H1 (cell line): ENCODE measurements around the gene SRRM2. TPM values are rescaled to one million over a fixed set of nuclear protein-coding genes. Genes with fewer than 3 reads are reported as not detected.

Experiments
- EZH2 ChIP-seq: fragments of 200-600 bp; sonication (generic); IDR thresholded peaks from 2 replicates; pipeline ENCODE4 v1.7.1; 2012; ENCODE audit warnings: low read depth, mild to moderate bottlenecking, moderate library complexity, low read length, inconsistent platforms; ENCODE audit not compliant: severe bottlenecking
- MAFK ChIP-seq: IDR thresholded peaks from 2 replicates; pipeline ENCODE4 v1.6.1; 2012; ENCODE audit warnings: low read depth, mild to moderate bottlenecking, improper control_type of control experiment, low read length
- RXRA ChIP-seq: IDR thresholded peaks from 2 replicates; pipeline ENCODE4 v1.6.1; 2011; ENCODE audit warnings: low read depth, mild to moderate bottlenecking, low read length, moderate library complexity; ENCODE audit not compliant: insufficient read depth
- SIN3A ChIP-seq, 2 experiments: IDR thresholded peaks in 1 of 2; conservative IDR thresholded peaks in 1 of 2; 2 replicates each; pipeline ENCODE4 v1.6.1; 2011 to 2012; ENCODE audit warnings: low read length in 2 of 2, improper control_type of control experiment in 1 of 2, low read depth in 1 of 2, mild to moderate bottlenecking in 1 of 2
- TBP ChIP-seq: IDR thresholded peaks from 2 replicates; pipeline ENCODE4 v1.6.1; 2011; ENCODE audit warnings: low read depth, low read length, improper control_type of control experiment
- polyA plus RNA-seq, 7 experiments: library from polyadenylated mRNA; depleted of rRNA in 3 of 7; stranded (reverse) in 5 of 7; unstranded in 2 of 7; fragments of >200 nt in 5 of 7; fragments of 200-250 nt in 2 of 7; gene quantifications; 1 replicate in 5 of 7; 2 replicates in 1 of 7; 4 replicates in 1 of 7; pipeline versions ENCODE4 v1.2.1 to v1.2.3, GENCODE V29; 2011 to 2013; ENCODE audit warnings: missing spikeins in 2 of 7, mixed read lengths in 2 of 7
- total RNA-seq: library from RNA; stranded (reverse); fragmentation: NEBNext Ultra II Directional; extraction: Animal tissue kit (Norgen Biotek cat#: 25700); gene quantifications from 2 replicates; pipeline ENCODE4 v1.2.1, GENCODE V29; 2021
- TF ChIP-seq, protein P1 (sequence below): fragments of 300-600 bp; sonication (generic); IDR thresholded peaks from 2 replicates; pipeline ENCODE4 v1.7.1; 2012; ENCODE audit warnings: low read length, moderate library complexity, mild to moderate bottlenecking, inconsistent platforms; ENCODE audit not compliant: insufficient replicate concordance

SRRM2 gene
- total and polyA plus RNA-seq, 2 of the 8 experiments (the other 6 are each of a cell fraction or from before 2014, with no cell fraction given): 300 to 579 TPM

- TF ChIP-seq, protein P1, sequence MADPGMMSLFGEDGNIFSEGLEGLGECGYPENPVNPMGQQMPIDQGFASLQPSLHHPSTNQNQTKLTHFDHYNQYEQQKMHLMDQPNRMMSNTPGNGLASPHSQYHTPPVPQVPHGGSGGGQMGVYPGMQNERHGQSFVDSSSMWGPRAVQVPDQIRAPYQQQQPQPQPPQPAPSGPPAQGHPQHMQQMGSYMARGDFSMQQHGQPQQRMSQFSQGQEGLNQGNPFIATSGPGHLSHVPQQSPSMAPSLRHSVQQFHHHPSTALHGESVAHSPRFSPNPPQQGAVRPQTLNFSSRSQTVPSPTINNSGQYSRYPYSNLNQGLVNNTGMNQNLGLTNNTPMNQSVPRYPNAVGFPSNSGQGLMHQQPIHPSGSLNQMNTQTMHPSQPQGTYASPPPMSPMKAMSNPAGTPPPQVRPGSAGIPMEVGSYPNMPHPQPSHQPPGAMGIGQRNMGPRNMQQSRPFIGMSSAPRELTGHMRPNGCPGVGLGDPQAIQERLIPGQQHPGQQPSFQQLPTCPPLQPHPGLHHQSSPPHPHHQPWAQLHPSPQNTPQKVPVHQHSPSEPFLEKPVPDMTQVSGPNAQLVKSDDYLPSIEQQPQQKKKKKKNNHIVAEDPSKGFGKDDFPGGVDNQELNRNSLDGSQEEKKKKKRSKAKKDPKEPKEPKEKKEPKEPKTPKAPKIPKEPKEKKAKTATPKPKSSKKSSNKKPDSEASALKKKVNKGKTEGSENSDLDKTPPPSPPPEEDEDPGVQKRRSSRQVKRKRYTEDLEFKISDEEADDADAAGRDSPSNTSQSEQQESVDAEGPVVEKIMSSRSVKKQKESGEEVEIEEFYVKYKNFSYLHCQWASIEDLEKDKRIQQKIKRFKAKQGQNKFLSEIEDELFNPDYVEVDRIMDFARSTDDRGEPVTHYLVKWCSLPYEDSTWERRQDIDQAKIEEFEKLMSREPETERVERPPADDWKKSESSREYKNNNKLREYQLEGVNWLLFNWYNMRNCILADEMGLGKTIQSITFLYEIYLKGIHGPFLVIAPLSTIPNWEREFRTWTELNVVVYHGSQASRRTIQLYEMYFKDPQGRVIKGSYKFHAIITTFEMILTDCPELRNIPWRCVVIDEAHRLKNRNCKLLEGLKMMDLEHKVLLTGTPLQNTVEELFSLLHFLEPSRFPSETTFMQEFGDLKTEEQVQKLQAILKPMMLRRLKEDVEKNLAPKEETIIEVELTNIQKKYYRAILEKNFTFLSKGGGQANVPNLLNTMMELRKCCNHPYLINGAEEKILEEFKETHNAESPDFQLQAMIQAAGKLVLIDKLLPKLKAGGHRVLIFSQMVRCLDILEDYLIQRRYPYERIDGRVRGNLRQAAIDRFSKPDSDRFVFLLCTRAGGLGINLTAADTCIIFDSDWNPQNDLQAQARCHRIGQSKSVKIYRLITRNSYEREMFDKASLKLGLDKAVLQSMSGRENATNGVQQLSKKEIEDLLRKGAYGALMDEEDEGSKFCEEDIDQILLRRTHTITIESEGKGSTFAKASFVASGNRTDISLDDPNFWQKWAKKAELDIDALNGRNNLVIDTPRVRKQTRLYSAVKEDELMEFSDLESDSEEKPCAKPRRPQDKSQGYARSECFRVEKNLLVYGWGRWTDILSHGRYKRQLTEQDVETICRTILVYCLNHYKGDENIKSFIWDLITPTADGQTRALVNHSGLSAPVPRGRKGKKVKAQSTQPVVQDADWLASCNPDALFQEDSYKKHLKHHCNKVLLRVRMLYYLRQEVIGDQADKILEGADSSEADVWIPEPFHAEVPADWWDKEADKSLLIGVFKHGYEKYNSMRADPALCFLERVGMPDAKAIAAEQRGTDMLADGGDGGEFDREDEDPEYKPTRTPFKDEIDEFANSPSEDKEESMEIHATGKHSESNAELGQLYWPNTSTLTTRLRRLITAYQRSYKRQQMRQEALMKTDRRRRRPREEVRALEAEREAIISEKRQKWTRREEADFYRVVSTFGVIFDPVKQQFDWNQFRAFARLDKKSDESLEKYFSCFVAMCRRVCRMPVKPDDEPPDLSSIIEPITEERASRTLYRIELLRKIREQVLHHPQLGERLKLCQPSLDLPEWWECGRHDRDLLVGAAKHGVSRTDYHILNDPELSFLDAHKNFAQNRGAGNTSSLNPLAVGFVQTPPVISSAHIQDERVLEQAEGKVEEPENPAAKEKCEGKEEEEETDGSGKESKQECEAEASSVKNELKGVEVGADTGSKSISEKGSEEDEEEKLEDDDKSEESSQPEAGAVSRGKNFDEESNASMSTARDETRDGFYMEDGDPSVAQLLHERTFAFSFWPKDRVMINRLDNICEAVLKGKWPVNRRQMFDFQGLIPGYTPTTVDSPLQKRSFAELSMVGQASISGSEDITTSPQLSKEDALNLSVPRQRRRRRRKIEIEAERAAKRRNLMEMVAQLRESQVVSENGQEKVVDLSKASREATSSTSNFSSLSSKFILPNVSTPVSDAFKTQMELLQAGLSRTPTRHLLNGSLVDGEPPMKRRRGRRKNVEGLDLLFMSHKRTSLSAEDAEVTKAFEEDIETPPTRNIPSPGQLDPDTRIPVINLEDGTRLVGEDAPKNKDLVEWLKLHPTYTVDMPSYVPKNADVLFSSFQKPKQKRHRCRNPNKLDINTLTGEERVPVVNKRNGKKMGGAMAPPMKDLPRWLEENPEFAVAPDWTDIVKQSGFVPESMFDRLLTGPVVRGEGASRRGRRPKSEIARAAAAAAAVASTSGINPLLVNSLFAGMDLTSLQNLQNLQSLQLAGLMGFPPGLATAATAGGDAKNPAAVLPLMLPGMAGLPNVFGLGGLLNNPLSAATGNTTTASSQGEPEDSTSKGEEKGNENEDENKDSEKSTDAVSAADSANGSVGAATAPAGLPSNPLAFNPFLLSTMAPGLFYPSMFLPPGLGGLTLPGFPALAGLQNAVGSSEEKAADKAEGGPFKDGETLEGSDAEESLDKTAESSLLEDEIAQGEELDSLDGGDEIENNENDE: no peak
- TF ChIP-seq TBP: no peak
- no peak for TF ChIP-seq SIN3A (conservative IDR thresholded peaks at IDR 0.05 in 1 of 2, IDR thresholded peaks at IDR 0.05 in 1 of 2; ENCODE audit: low read depth in 1 of 2, low read length in 2 of 2)
- no peak for TF ChIP-seq EZH2
- no peak for TF ChIP-seq MAFK
- no peak for TF ChIP-seq RXRA
Observed at GRCh38 chr16:2715966-2716885, 36.2 kb upstream of the SRRM2 start (continued).
